Transverse colon (tissue), 4 donors: ENCODE results near the gene IL18R1. TPM values are rescaled to one million over a fixed set of nuclear protein-coding genes. Genes with fewer than 3 reads are reported as not detected.

ENCODE experiments used
- DNase-seq: peaks from one replicate; pipeline ENCODE4 v3.0.0-alpha.2; 2019
- H3K27ac ChIP-seq, 4 donors: fragments of 200-600 bp; sonication (generic); 2 replicates each; pipeline ENCODE4 v1.5.1; 2016 to 2018; ENCODE audit warnings: inconsistent platforms in 4 of 4
- H3K27me3 ChIP-seq: fragments of 200-600 bp; sonication (generic); 2 replicates; pipeline ENCODE4 v1.5.1; 2017; ENCODE audit warnings: inconsistent platforms
- H3K36me3 ChIP-seq, 4 donors: fragments of 200-600 bp; sonication (generic); 2 replicates each; pipeline ENCODE4 v1.5.1; 2017 to 2019; ENCODE audit warnings: inconsistent platforms in 4 of 4
- H3K4me1 ChIP-seq, 4 donors: fragments of 200-600 bp; sonication (generic); 2 replicates each; pipeline ENCODE4 v1.5.1; 2017 to 2020; ENCODE audit warnings: inconsistent platforms in 4 of 4
- H3K4me3 ChIP-seq, 4 donors: fragments of 200-600 bp; sonication (generic); 1 replicate in 1 of 4; 2 replicates in 3 of 4; pipeline versions ENCODE4 v1.5.1 to v1.6.1; 2017 to 2019; ENCODE audit warnings: inconsistent platforms in 4 of 4
- H3K9me3 ChIP-seq, 2 donors: fragments of 200-600 bp; sonication (generic); 2 replicates each; pipeline ENCODE4 v1.5.1; 2017 to 2019; ENCODE audit warnings: inconsistent platforms in 2 of 2
- EP300 ChIP-seq: sonication (generic); formaldehyde crosslinking; IDR thresholded peaks from one replicate; pipeline ENCODE4 v1.6.1; 2017; ENCODE audit warnings: antibody characterized with exemption, low read depth
- POLR2A ChIP-seq: fragments of 450-650 bp; IDR thresholded peaks from one replicate; pipeline ENCODE4 v1.6.1; 2016; ENCODE audit warnings: antibody characterized with exemption, mild to moderate bottlenecking, moderate library complexity
- POLR2AphosphoS5 ChIP-seq, 3 donors: sonication (generic); formaldehyde crosslinking; IDR thresholded peaks; one replicate each; pipeline ENCODE4 v1.6.1; 2016; ENCODE audit warnings: antibody characterized with exemption in 3 of 3
- WGBS, 2 donors: methylation state at CpG; one replicate each; pipeline ENCODE4 v1.1.5; 2018; ENCODE audit warnings: low coverage in 1 of 2; 5-methylcytosine and 5-hydroxymethylcytosine counted together
- in situ Hi-C, 4 donors: fragments of 200-750 bp; cut with MboI; loops; one replicate each; pipeline versions ENCODE4 v1.15.0 to v1.15.1; 2017; ENCODE audit warnings: low sequenced_read_pairs in 3 of 4, low pct_ligation_motif_present in 1 of 4, low pct_unique_long_range_greater_than_20kb in 1 of 4
- intact Hi-C: fragments of 100-400 bp; cut with DNase I; formaldehyde crosslinking; loops from one replicate; pipeline ENCODE4 v1.15.1; 2023; ENCODE audit warnings: low total_unique reads
- total RNA-seq, 4 donors: library from RNA; depleted of rRNA; stranded (reverse); fragments of >200 nt; gene quantifications; one replicate each; pipeline ENCODE4 v1.1.0, GENCODE V29; 2016
- TF ChIP-seq, protein P1 (sequence below), 5 experiments: fragments of 200-600 bp in 3 of 5; fragments of 450-650 bp in 2 of 5; sonication (generic) in 3 of 5; IDR thresholded peaks; 1 replicate in 2 of 5; 2 replicates in 3 of 5; pipeline ENCODE4 v1.5.1; 2016 to 2017; ENCODE audit warnings: antibody characterized with exemption in 5 of 5, inconsistent platforms in 3 of 5, mild to moderate bottlenecking in 2 of 5, moderate library complexity in 1 of 5

IL18R1 gene
- total RNA-seq, 4 donors from 2014 or later = 0.75 to 6.0 (median 2.8) TPM

DNA sequence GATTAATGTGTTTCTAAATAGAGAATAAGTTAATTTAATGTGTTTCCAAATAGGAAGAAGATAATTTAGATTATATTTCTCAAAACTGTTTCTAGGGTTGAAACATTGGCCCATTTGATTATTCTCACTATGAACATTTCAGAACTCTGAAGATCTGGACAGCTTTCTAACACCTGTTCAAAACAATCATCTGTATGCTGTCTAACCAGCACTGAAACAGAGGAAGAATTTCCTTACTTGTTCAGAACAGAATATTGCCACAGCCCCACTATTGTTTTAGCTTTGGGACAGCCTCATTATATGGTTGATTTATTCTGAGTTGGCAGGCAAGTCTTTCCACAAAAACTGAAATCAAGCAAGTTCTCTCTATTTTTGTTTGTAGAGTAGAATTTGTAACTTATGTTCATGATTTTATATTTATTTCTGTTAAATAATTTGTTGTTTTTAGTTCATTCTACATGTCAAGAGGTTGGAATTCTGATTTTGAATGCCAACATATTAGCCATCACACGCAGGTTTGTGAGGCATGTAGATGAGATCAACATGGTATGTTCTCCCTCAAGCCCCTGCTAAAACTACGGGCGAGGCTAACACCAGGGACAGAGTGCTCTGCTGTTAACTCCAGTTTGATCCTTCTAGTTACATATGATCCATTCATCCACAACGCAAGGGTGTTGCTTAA, 78.5 kb downstream of the IL18R1 start:
- no peak for TF ChIP-seq EP300
- no peak for TF ChIP-seq POLR2AphosphoS5 (IDR thresholded peaks at IDR 0.05)
- TF ChIP-seq, protein P1, sequence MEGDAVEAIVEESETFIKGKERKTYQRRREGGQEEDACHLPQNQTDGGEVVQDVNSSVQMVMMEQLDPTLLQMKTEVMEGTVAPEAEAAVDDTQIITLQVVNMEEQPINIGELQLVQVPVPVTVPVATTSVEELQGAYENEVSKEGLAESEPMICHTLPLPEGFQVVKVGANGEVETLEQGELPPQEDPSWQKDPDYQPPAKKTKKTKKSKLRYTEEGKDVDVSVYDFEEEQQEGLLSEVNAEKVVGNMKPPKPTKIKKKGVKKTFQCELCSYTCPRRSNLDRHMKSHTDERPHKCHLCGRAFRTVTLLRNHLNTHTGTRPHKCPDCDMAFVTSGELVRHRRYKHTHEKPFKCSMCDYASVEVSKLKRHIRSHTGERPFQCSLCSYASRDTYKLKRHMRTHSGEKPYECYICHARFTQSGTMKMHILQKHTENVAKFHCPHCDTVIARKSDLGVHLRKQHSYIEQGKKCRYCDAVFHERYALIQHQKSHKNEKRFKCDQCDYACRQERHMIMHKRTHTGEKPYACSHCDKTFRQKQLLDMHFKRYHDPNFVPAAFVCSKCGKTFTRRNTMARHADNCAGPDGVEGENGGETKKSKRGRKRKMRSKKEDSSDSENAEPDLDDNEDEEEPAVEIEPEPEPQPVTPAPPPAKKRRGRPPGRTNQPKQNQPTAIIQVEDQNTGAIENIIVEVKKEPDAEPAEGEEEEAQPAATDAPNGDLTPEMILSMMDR (IDR thresholded peaks at IDR 0.05) = no peak
- no peak for TF ChIP-seq POLR2A
- Histone ChIP-seq H3K9me3 (no peaks in the 10 kb centered on the region), H3K4me1 (no peaks in the 10 kb centered on the region), H3K4me3 (no peak overlapping the region), H3K27ac (no peak overlapping the region), H3K27me3 (no peaks in the 10 kb centered on the region), H3K36me3 (no peaks in the 10 kb centered on the region)
- in situ Hi-C loops (loop anchor here in 2 of 4 donors (25.0 kb wide), 2 partner anchors 422 to 547 kb away; no protein-coding TSS in a partner anchor), intact Hi-C loops (no loop called here)
- WGBS, 2 donors = 95 to 96% methylated on average over 4 of the region's 4 CpGs
- DNase-seq = no peak

DNA sequence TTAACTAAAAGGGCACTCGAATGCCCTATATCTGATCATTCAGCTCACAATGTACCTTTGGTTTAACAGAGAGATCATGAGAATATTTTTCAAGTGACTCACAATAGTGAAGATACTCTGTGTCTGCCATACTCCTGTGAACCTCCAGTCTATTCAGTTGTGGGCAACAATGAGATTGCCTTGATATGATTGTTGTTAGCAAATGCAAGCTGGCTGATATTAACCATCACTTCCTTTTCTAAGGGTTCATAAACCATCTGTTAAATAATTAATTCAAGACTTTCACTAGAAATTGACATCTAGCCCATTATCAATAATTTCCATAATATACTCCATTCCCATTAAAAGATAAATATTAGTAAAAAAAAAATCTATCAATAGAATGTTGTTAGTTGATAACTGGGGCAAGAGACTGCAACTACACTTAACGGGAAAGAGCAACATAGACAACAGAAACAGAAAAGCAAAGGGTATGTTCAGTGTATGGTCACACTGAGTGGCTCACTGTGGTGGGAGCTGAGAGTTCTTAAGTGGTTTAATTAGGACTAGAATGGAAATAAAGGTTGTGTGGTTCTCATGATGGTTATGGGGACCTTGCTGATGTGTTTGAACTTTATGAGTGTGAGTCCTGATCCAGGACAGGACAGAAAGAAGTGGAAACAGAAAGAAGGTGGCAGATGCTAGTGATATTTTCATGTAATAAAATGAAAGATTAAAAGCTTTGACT, 79.2 kb downstream of the IL18R1 start:
- Histone ChIP-seq H3K27me3 (no peaks in the 10 kb centered on the region), H3K36me3 (no peaks in the 10 kb centered on the region), H3K4me1 (no peaks in the 10 kb centered on the region), H3K27ac (no peak overlapping the region), H3K4me3 (no peak overlapping the region), H3K9me3 (no peaks in the 10 kb centered on the region)
- TF ChIP-seq, protein P1 (IDR thresholded peaks at IDR 0.05) = no peak
- TF ChIP-seq POLR2A (no peak), POLR2AphosphoS5 (IDR thresholded peaks at IDR 0.05) (no peak)
- WGBS, 2 donors = 94 to 100% methylated on average over 2 of the region's 2 CpGs
- intact Hi-C loops (no loop called here), in situ Hi-C loops (loop anchor here in 2 of 4 donors (25.0 kb wide), 2 partner anchors 423 to 548 kb away; no protein-coding TSS in a partner anchor)
- DNase-seq = no peak

DNA sequence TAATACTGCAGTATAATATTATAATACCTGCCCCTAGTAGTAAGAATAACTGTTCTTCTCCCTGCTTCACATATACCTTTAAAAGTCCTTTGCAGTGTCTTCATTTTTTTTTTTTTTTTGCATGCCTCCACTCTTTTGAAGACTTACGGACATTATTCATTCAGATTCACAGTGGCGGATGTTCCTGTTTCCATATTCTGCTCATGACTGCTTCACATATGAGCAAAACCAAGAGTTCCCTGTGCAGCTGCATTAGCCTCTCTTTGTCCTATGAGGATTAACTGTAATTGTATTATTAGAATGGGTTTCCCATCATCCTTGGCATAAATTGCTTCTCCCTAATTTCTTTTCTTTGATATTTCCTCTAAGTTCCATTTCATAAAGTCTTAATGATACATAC, 80.1 kb downstream of the IL18R1 start:
- no peak for DNase-seq
- H3K27me3 ChIP-seq = no peaks in the 10 kb centered on the region
- no peaks in the 10 kb centered on the region for H3K9me3 ChIP-seq
- H3K27ac ChIP-seq = no peak overlapping the region
- in situ Hi-C loops = loop anchor here in 2 of 4 donors (25.0 kb wide), 2 partner anchors 423 to 548 kb away; no protein-coding TSS in a partner anchor
- intact Hi-C loops = no loop called here
- H3K4me3 ChIP-seq = no peak overlapping the region
- no peak for TF ChIP-seq POLR2AphosphoS5 (IDR thresholded peaks at IDR 0.05)
- no peak for TF ChIP-seq EP300
- TF ChIP-seq, protein P1 (IDR thresholded peaks at IDR 0.05) = no peak
- no peak for TF ChIP-seq POLR2A
- H3K36me3 ChIP-seq = no peaks in the 10 kb centered on the region
- WGBS, 2 donors = 87 to 89% methylated on average over 2 of the region's 2 CpGs
- H3K4me1 ChIP-seq = no peaks in the 10 kb centered on the region

DNA sequence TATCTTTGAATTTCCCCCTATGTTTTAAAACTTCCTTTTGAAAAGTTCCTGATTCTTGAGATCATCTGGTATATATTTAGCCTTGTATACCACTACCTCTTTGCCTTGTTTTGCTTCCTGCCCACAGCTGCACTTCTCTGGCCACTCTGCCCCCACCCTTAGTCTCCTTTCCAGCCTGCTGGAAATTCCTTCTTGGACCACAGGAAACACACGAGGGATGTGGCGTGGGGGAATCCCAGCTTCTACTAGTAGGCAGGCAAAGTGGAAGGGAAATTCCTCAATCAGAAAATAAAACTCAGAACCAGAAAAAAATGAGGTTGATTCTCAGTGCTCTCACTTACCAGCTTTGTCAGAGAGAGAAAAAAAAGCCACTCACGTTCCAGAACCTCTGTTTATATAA, 80.7 kb downstream of the IL18R1 start:
- in situ Hi-C loops = loop anchor here in 2 of 4 donors (25.0 kb wide), 2 partner anchors 424 to 549 kb away; no protein-coding TSS in a partner anchor
- intact Hi-C loops = no loop called here
- Histone ChIP-seq H3K36me3 (no peaks in the 10 kb centered on the region), H3K27me3 (no peaks in the 10 kb centered on the region), H3K4me3 (no peak overlapping the region), H3K9me3 (no peaks in the 10 kb centered on the region), H3K27ac (no peak overlapping the region), H3K4me1 (no peaks in the 10 kb centered on the region)
- no peak for TF ChIP-seq POLR2A
- no peak for TF ChIP-seq POLR2AphosphoS5 (IDR thresholded peaks at IDR 0.05)
- 28 to 30% methylated on average over 3 of the region's 3 CpGs for WGBS, 2 donors
- DNase-seq = no peak
